ENCODE data around the gene CARD19.
A peak's percentile ranks its signal among the peaks of the same experiment; 100 is the strongest.
"Not testable (repeated sequence)": the region's sequence is repeated elsewhere in the genome, so short reads cannot be mapped to it uniquely, and the experiment has no call there.

The CARD19 gene

DNA sequence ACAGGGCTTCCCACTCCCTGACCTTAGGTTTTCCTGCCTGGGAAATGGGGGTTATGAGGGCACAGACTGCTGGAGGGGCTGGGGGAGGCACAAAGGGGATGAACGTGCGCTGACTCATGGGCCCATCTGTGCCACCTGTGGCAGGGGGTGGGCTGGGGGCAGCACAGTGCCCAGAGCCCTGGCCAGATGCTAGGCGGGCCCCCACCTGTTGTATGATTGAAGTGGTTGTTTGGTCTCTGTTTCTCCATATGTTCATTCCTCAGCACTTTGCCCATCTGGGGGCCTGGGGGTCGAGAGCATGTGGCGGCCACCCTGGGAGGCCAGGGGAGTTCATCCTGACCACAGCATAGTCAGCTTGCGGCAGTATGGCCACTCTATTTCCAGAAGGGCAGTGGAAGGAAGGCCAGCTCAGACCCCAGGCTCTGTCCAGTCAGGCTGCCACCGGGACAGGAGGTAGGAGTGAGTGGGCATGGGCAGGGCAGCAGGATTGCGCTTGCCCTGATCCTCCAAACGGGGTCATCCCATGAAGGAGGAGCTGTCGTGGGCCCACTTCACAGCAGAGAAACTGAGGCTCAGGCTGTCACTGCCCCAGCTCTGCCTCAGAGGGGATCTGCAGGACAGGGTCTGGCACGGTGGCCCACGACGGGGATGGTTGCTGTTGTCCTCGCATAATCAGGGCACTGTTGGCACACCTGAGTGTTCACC lies 38.9 kb downstream of the CARD19 start:
- DNase-seq: no peak

DNA sequence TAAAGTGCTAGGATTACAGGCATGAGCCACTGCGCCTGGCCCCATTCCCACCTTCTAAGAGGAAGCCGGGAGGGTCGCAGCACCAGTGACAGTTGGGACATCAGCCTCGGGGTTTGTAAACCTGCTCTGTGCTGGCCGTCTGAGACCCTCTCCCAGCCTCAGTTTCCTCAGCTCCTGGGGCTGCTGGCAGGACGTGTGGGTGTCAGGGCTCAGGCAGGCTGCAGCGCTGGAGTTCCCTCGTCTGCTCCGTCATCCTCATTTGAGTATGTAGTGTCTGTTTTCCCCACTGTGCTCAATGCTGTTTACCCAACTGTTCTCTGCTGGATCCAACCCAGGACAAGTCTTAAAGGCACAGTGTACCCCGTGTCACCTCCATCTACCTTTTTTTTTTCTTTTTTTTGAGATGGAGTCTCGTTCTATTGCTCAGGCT lies 40.0 kb downstream of the CARD19 start:
- DNase-seq: no peak

GRCh38 chr9:93137362-93137761 lies 41.3 kb downstream of the CARD19 start:
- DNase-seq: no peak

DNA sequence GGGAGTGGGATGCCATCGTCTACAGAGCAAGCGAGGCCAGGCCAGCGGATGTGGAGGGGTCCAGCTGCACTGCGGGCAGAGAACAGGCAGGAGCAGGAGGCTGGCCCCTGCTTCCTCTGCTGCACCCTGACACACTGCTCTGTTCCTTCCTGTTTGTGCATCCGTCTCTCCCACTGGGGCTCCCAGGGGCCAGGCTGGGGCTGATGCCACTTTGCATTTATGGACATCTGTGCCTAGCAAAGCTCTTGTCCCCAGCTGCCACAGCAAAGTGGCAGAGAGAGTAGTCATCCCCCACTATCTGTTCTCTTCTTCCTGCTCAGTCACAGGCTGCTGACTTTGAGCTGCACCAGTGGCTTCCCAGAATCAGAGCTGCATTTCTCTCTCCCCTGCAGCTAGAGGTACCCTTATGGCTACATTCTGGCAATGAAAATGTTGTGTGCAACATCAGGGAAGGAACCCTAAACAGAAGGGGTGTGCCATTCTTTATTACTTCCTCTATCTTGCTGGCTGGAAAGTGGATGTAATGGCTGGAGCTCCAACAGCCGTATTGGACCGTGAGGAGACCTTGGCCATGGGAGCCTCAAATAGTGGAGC lies 42.3 kb downstream of the CARD19 start:
- no peak for DNase-seq

GRCh38 chr9:93139365-93140182 lies 43.6 kb downstream of the CARD19 start:
- no peak for DNase-seq

DNA sequence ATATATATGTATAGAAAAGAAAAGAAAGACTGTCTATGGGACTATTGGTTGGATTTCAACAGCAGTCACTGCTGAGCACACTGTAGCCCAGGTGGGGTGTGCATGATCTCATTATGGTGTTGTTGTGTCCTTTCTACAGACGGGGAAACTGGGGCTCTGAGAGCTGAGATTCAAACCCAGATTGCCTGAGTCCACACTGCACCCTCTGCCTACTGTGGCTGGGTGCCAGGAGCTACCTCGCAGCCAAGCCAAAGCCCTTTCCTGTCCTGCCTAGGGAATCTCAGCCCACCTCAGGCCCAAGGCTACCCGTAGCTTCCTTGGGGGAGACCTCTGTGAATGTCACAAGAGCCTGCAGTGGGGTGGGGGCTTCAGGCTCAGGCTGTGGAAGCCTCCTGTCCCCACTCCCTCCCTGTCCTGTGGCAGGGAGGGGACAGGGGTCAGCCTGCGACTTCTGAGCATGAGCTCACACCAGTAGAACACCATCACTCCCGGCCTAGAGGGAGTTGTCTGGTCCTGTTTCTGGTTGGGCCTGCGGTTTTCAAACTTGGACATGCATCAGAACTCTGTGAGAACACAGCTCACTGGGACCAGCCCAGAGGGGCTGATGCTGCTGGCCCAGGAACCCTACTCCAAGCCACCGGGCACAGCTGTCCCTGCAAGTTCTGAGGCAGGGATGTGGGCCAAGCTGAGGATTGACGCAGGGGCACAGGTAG lies 45.9 kb downstream of the CARD19 start:
- no peak for DNase-seq

DNA sequence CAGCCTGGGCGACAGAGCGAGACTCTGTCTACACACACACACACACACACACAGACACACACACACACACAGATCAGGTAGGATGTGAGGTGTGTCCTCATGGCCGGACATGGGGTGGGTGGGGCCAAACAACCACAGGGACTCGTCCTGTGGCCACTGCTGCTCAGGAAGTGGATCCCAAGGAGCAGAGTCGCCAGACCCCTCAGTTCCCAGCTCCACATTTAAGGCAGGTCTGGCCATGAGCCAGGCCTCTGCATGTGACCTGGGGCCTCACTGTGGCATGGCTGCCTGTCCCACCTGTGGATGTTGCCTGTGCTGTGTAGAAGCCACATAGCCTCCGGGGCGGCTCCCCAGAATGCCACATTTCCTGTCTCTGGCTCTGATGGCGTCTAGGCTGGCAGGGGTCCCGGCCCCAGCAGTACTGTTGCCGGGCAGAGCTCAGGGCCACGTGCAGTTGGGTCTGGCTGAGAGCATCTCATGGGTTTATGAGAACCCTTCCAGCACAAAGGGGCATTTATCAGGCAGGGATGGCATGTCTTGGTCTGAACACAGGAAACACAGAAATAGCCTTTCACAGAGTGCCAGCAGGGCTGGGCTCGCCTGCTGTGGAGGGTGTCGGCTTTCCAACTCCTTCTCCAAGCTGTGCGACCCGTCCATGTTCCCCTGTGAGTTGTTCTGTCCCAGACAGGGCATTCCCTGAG lies 48.0 kb downstream of the CARD19 start:
- DNase-seq: peak; percentile 25

- DNase-seq: not testable (repeated sequence)
These were observed 50.7 kb downstream of the CARD19 start for GRCh38 chr9:93146696-93147095.

DNA sequence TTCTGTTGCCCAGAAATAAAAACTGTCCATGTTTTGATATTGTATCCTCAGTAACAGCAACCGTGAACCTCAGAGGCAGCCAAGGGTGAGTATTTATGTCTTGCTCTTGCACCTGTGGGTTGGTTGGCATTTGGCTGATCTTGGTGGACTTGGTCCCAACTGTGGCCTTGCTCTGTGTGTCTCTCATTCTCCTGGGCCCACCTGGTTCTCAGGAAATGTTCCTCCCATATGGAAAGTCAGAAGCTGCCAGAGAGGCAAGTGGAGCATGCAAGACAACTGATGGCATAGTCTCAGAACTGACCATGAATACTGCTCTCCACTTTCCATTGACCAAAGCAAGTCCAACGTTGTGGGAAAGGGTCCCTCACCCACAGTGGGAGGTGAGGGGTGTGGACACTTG lies 51.6 kb downstream of the CARD19 start:
- no peak for DNase-seq

DNA sequence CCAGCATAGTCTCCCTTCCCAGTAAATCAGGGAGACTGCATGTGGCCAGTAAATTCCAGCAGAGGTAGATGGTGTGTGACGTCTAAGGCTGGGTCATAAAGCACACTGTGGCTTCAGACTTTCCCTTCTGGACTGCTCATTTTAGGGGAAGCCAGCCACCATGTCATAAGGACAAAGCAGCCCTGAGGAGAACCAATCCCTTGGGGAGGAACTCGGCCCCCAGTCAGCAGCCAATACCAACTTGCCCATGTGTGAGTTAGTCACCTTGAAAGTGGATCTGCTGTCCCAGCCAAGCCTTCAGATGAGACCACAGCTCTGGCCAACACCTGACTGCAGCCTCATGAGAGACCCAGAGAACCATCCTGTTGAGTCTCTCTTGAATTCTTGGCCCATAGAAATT lies 52.7 kb downstream of the CARD19 start:
- no peak for DNase-seq

GRCh38 chr9:93149361-93149760 lies 53.3 kb downstream of the CARD19 start:
- DNase-seq: no peak

- DNase-seq: no peak
These were observed 55.2 kb downstream of the CARD19 start for GRCh38 chr9:93151097-93151784.

DNA sequence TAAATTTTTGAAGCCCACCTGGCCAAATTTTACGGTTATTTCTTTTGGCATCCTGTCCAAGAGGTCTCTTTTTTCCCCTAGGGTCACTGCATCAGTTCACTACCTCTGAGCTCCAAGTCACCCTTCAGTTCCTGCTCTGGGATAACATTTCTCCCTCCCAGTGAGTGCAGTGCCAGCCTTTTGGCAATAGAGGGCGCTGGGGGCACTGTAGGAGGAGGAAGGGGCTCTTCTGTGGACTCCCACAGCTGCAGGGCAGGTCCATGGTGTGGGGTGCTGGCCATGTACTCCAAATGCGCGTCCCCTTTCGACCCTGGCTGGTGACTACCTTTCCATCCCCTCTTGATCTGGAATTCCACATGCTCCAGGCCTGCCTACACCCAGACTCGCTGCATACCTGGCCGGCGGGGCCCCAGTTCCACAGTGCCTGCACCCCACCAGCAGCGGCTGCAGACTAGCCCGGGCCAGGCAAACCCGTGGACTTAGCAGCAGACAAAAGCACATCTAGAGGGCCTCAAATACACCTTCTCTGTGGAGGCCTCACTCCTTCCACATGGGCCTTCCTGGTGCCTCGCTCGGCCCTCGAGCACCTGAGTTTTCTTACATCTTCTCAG lies 58.4 kb downstream of the CARD19 start:
- no peak for DNase-seq

DNA sequence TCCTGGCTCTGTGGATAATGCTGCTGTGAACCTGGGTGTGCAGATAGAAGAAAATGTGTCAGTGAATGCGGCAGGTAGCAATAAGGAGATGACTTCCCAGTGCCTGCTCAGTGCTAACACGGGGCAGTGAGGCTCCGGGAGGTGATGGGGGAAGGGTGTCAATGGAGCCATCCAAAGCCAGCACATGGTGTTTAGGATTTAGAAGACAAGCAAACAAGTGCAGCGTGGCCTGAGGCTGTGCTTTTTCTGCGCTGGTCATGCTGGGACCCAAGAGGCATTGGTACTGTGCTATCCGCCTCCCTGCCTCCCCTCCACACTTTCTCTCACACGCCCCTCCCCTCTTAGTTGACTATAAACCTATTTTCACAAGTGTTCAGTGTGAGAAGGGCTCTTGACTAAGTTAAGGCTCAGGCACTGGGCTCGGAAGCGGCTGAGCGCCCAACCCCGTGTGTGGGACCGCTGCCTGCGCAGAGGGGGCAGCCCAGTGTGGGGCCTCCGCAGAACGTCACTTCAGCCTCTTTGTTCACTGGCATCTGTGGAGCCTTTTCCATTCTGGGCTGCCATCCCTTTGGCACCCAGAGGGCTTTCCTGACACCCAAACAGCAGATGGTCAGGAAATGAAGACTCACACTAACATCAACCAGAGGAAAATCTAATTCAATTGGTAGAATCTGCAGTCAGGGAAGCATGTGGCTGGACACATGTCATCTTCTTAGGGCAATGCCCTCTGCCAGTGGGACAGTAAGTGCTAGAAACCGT lies 59.9 kb downstream of the CARD19 start:
- DNase-seq: no peak

GRCh38 chr9:93156475-93157008 lies 60.5 kb downstream of the CARD19 start:
- DNase-seq: no peak

DNA sequence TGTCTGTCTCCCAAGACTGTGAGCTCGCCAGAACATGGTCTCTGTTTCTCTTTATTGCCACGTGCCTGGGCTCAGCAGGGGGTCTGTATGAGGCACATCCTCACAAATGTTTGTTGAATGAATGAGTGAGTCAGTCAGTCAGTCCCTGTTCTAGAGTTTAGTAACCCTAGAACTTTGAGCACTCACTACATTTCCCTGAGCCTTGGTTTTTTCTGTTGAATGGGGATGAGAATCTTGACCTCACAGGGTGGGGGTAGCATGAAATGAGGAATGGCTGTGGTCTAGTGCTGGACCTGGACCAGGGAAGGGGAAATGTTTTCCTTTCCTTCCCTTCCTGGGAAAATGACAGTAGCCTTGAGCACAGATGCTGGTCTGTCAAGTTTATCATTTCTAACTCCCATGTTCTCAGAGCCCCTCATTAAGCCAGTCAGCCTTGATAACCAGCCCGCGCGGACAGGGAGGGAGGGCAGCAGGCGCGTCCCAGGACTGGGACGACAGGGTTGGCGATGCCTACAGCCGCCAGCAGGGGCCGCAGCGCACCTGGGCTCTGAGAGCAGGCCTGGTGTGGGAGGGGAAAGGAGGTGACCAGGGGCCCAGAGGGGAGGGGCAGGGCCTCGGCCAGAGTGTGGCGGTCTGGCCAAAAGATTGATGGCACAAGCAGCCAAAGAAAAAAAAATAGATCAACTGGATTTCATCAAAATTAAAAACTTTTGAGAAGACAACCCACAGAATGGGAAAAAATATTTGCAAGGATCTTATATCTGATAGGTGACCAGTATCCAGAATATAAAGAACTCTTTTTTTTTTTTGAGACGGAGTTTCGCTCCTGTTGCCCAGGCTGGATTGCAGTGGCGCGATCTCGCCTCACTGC lies 63.8 kb downstream of the CARD19 start:
- DNase-seq: peak; percentile 40

DNA sequence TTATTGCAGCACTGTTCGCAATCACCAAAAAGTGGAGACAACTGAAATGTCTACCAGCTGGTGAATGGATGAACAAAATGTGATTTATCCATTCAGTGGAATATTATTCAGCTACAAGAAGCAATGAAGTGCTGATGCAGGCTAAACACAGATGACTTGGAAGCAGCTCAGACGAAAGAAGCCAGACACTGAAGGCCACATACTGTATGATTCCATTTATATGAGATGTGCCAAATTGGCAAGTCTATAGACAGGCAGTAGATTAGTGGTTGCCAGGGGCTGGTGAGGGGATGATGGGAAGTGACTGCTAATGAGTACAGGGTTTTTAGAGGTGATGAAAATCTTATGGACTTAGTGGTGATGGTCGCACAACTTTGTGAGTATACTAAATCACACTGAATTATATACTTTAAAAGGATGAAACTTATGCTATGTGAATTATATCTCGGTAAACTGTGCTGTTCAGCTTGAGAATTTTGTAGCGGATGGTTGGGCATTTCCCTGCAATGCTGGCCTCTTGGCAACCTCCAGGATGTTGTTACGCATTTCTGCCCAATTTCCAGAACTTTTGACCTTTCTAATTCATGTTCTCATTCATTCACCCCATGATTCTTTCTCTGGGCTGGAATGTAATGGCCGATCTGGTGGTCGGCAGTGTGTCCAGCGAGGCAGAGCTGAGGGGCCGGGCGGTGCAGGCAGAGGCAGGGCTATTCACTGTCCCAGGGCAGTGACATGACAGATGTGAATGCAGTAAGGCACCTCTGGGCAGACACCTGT lies 66.0 kb downstream of the CARD19 start:
- DNase-seq: no peak

Measured in activated gamma-delta T cell (primary cell).